Activated naive CD4-positive, alpha-beta T cell (primary cell): Measurements from ENCODE around the gene CNKSR3.

ENCODE experiments used
- DNase-seq, 4 experiments: peaks; one replicate each; lab custom pipeline; 2025; lab: John Stamatoyannopoulos, UW

CNKSR3 gene

DNA sequence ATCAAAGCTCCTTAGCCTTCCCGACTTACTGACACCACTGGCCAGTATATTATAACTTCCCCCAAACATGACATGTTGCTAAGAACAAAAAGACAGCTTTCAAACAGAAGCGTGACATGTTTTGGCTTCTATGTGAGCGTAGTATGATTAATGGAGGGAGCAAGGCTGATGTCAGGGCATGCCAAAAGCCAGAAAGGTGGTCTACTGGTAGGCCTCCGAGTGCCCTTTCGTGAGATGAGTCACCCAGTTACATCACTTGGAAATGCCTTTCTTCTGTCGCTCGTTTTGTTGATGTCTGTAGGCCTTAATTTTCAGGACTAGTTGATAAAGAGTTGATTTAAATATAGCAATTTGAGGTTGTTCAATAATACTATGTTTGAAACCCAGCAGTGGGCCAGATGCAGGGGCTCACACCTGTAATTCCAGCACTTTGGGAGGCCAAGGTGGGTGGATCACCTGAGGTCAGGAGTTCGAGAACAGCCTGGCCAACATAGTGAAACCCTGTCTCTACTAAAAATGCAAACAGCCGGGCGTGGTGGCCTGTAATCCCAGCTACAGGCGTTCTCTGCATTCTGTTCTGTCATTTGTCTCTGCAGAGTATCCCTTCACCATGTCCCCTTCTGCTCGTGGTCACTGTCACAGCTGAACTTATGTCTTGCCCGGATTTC lies 53.3 kb downstream of the CNKSR3 start:
- DNase-seq, result no peak

DNA sequence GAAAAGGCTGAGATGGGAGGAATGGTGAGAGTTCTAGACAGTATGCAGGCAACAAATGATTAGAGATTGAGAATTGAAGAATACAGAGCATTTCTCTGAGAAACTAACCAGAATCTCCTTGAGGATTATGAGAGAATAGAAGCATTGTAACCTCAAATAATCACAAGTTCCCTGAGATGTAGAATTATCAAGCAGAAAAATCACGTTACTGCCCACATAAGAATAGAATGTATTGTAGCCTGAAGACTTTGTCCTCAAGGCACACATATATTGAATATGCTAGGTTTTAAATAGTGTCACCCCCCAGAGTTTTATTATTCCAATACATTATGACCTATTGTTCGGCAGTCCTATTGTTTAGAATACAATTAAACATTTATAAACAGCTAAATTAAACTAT lies 57.2 kb downstream of the CNKSR3 start:
- DNase-seq, result no peak

DNA sequence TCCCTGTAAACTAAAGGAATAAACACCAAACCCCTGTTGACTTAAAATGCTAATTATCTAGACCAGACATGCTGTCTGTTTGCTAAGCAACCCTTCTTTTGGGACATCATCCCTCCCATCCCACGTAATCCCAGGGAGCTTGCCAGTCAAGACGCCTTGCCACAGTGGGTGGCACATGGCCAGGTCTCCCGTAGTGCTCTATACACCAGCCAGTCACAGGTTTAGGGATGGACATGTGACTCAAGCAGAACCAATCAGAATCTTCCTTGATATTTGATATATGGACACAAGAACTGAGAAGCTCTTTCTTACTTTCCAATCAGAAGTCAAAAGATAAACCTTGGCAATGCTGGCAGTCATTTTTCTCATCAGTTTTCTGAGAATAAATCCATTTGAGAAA lies 60.0 kb downstream of the CNKSR3 start:
- DNase-seq, result no peak

DNA sequence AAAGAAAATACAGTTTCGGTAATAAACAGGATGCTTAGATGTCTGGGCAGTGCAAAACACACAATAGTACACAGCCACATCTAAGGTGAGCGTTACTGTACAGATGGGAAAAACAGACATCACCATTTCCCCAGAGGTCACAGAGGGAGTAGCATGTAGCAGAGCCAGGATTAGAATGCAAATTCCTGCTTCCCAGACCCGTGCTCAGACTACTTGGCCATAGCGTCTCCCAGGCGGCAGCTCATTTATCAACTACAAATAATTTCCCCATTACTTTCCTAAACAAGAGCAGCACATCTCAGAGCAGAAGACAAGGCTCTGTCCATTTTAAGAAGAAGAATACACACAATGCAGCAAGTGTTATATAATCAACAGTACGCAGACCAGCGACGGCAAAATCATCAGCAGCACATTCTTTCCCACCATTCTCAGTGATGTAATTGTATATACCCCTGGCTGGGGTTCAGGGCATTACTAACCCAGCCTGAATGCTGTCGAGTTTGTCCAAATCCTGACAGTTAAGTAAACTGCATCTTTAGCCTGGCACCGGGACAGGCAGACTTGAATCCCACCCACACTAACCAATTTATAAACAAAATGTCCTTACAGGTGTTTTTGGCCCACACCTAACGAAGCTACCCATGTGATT lies 61.9 kb downstream of the CNKSR3 start:
- DNase-seq, result no peak

DNA sequence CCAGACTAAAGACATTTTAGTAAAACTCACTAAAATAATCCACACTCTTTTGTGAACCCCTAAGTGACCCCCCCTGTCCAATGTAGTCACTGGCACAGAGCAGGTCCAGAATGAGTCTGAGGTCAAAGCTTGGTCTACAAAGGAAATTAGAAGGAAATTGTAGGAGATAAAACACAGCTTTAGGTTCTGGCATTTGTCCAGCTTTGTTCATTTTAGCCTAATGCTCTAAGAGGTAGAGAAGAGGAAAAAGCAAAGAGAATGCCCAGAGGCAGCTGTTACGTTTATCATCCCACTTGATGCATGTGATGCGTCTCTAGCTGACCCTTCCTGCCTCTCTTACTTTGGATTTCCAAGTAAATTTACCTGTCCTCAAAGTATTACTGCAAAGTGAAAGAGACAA lies 62.5 kb downstream of the CNKSR3 start:
- no peak for DNase-seq

DNA sequence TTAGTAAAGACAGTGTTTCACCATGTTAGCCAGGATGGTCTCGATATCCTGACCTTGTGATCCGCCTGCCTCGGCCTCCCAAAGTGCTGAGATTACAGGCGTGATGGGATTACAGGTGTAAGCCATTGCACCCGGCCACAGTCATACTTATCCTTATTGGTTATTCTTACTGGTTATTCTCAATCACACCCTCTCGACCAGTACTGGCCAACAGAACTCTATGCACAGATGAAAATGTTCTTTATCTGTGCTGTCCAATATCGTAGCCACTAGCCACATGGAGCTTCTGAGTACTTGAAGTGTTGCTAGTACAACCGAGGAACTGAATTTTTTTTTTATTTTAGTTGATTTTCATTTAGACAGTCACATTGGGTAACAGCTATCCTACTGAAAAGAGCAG lies 63.5 kb downstream of the CNKSR3 start:
- no peak for DNase-seq

DNA sequence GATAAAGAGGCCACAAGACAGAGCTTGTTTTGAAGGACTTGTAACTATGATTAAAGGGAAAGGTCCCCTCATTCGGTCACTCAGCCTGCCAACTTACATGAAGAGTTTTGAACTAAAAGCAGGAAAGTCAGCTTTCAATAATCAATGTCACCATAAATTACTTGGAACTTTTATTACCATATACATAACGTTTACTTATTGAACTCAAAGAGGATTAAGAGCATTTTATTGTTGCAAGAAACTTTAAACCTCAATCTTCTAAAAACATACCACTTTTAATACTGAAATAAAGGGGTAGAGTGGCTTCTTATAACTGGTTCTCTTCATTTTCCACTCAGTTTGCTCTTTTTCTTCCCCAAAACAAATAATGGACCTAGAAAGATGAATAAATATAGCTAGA lies 65.1 kb downstream of the CNKSR3 start:
- DNase-seq, result no peak

DNA sequence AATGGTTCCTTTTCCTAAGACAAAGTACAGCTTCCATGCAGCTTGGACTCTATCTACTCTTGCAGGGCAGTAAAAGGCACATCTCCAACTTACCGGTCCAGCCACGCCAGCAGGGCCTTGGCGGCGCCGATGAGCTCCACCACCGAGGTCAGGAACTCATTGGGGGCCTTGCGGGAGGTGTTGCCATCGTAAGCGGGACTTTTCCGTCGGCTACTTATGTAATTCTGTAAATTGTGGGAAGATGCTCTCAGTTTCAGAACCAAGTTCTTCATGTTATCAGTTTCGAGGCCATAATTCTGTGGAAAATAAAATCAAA lies 68.5 kb downstream of the CNKSR3 start:
- no peak for DNase-seq

DNA sequence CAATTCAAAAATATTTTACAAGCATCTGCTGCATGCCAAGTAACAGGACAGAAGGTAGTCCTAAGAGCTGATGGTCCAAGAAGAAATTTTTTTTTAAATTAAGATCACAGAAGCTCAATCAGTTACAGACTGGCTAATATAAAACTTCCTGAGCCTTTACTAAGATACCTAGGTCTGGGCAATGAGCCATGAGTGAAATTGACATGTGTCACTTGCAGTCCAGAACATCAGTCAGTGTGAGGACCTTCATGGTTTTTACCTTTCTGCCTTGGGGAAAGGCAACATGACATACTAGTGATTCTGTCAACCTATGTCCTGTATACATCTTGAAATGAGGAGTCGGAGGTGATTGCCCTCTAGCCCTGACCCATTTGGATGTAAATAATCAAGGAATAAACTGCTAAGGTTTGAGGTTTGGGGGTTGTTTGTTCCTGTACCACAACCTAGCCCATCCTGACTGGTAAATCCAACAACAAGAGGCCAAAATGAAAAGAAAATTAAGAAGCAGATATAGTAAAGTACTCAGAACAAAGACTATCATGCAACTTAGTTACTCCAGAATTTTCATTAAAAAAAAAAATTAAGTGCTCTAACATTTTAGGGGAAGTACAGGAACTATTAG lies 70.0 kb downstream of the CNKSR3 start:
- no peak for DNase-seq

DNA sequence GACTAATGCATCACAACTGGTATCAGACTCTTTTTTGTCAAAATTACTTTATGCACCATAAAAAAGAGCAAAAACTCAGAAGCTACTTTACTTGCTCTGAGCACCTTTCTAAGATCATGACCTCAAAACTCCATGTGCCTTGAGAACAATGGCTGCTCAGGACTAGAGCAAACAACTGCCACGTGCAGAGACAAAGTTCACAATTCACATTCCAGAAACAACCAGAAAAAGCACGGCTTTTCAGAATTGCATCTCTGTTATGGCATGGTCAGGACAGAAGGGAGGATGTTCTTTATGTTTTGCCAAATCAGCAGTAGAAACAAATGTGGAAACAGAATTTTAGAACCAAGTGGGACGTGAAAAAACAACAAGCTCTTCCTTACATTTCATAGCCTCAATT lies 70.5 kb downstream of the CNKSR3 start:
- DNase-seq, result no peak

- no peak for DNase-seq
Measured at GRCh38 chr6:154438882-154439415, 71.5 kb downstream of the CNKSR3 start.

GRCh38 chr6:154435400-154435945 lies 75.0 kb downstream of the CNKSR3 start:
- no peak for DNase-seq

DNA sequence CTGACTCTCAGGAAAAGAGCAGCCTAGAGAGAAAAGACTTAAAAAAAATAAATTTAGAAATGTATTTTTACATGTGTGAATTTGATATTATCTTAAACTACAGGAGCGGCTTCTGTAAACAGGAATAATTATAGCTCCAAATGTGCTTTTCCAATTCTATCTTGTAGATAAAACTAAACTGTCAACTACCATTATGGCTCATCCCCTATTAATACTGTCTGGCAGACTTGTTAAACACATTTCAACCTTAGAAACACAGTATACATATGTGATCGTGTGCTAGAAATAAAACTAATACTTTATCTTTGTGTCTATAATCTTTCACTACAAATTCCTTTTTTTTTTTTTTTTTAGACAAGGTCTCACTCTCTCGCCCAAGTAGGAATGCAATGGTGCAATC lies 75.8 kb downstream of the CNKSR3 start:
- DNase-seq, result no peak

DNA sequence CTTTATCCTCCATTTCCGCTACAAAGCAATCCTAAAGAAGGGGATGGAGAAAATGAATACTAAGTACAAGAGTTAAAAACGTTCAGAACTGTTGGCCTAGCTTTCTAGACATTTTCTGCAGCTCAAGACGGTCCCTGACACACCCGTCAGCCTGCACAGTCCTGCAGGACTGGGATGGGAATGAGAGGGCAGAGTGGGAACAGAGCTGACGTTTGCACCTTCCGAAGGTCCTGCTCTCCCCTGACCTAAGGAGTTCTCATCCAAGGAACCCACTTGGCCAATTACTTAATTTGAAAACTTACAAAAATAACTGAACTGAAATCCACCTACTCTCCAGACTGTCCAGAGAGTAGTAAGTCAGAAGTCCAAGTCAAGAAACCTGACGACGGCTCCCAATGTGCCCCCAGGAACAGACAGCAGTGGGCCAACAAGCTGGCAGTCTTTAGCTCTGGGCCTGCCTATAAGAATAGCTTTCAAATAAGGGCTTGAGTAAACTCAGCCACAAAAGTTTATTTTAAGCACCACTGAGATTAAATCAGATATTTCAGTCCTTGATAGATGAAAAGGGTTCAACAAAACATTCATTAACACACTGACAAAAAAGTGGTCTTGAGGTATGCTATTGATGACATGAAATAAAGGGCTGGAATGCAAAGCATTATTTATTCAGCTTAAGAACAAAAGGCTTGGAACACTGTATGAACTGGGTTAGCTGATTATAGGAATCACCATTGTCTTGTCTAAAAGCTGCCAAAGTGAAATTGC lies 76.8 kb downstream of the CNKSR3 start:
- DNase-seq, result no peak

DNA sequence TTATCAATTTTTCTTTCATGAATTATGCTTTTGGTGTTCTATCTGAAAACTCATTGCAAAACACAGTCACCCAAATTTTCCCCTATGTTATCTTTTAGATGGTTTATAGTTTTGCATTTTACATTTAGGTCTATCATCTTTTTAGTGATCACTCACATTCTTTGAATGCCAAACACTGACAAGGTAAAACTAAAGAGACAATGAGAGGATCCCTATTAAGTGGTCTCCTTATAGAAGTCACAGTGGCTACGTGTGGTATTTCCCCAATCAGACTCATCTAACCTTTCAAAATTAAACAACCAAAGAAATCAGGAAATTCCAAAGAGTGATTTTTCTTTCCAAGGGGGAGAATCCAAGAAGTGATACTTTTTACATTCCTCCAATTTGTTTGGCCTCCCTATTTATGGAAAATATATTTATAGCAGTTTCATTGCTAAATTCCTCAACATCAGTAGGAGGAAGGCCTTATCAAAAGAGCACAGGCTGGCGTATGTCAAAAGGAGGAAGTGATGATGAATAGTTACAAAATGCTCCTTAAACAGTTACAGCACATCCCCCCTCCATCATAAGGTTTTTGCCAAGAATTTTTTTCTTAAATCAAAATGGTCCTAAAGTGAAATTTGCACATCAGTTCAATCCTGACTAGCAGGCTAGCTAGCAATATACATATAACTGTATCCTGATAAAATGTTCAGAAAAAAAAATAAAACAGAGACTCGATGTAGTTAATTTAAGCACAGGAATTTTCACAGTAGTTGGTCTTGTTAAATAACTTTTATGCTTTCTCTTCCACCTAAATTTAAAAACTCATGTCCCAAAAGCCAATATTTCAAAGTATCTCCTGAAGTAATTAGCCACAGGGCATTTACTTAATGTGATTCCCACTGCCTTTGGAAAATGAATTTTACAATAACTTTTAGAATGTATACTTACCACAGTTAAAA lies 77.7 kb downstream of the CNKSR3 start:
- no peak for DNase-seq

GRCh38 chr6:154430481-154430919 lies 80.0 kb downstream of the CNKSR3 start:
- no peak for DNase-seq

DNA sequence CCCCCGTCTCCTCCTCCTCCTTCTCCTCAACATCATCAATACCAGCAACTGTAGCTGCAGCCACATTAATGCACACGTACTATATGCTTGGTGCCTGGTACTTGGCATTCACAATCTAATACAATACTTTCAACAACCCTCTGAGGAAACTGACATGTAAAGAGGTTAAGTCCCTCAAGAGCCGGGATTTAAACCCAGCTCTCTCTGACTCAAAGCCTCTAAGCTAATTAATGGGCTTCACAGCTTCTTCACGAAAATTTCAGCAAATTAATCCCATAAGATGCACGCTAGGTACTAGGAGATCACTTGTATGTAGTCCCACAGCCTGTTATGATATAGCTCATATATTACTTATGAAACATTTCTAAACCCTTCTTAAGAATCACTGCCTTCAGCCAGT lies 80.8 kb downstream of the CNKSR3 start:
- DNase-seq, result no peak

DNA sequence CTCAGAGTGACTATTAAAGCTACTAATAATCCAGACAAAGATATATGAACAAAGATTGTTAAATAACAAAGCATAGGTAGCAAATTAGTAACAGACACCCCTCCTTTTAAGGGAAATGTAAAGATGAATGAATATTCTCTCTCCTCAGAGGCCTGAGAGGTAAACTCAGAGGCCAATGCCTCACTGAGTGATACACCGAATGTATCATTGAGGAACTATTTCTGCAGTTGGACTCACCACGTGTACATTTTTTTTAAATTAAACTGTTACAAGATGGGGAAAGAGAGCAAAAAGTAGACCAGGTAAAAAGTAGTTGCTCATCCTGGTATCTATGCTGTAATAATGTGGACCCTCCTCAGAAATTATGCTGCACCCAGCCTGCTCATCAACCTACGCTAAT lies 81.6 kb downstream of the CNKSR3 start:
- DNase-seq, result no peak

DNA sequence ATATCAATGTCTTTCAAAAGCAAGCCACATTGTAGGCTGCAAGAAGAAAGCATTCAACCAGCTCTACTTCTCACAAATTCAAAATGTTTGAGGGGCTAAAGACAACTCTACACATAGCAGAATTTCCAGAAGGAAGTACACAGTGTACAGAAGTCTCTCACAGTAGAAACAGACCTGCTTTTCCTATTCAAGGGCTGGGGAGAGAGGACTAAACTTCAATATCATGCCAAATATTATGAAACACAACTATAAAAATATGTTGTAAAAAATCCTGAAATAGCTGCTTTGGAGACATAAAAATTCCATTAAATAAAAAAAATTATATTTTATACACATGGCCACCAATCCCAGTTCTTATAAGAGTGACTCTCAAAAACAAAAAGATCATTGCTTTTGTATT lies 83.0 kb downstream of the CNKSR3 start:
- DNase-seq, result no peak

GRCh38 chr6:154426997-154427396 lies 83.5 kb downstream of the CNKSR3 start:
- no peak for DNase-seq

GRCh38 chr6:154425034-154425433 lies 85.5 kb downstream of the CNKSR3 start:
- no peak for DNase-seq
